ENCODE results near the gene MORN1. TPM values are rescaled to one million over a fixed set of nuclear protein-coding genes. Genes with fewer than 3 reads are reported as not detected.
"Not testable (repeated sequence)": the region's sequence is repeated elsewhere in the genome, so short reads cannot be mapped to it uniquely, and the experiment has no call there.

MORN1 gene
- total and polyA plus RNA-seq, 2 experiments from 2014 or later = 4.8 to 11.1 TPM

DNA sequence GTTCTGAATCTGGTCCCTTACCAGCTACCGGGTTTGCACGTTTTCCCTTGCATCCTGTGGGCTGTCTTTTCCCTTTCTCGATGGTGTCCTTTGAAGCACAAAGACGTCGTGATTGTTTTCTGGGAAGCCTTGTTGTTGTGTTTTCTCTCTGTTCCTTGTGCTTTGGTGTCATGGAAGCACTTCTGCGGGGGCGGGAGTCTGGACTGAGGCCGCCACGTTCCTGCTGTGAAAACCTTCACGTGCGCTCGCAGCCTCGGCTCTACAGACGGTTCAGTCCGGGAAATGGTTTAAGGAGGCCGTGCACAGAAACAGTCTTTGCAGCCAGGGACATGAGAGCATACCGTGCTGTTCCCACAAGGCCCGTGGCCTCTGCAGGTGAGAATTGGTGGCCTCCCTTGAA is 94.7 kb downstream of the MORN1 start:
- H3K4me3 Mint-ChIP-seq = no peak overlapping the region; the same call in 2 of the 3 replicates
- 0 out of 2 replicates have a peak overlapping the region, but pooled peaks have one; percentile 55 for H3K27ac ChIP-seq (ENCODE audit: low read depth)

GRCh38 chr1:2296211-2296610 is 95.1 kb downstream of the MORN1 start:
- H3K27ac ChIP-seq (ENCODE audit: low read depth) = 0 out of 2 replicates have a peak overlapping the region, but pooled peaks have one; percentile 55
- H3F3A ChIP-seq (replicated peaks; ENCODE audit: low read depth); H3K27me3 ChIP-seq (ENCODE audit: insufficient read depth); ATAC-seq; H3K4me1 ChIP-seq (ENCODE audit: insufficient read depth); H2AFZ ChIP-seq; DNase-seq (ENCODE audit: low spot score); H3K36me3 ChIP-seq (ENCODE audit: insufficient read depth); H3K36me3 Mint-ChIP-seq (ENCODE audit: low read depth); H3K4me3 ChIP-seq; H3K4me2 ChIP-seq; H3K9me3 Mint-ChIP-seq; H3K9me2 ChIP-seq (ENCODE audit: insufficient read depth); H3K4me3 Mint-ChIP-seq: not testable (repeated sequence)
- Mint-ChIP-seq H3K4me1 (peaks cover 23% of the 10 kb centered on the region), H3K27me3 (ENCODE audit: insufficient read depth, low read depth, poor library complexity) (peaks cover 25% of the 10 kb centered on the region), H3K27ac (peak overlapping the region; percentile 61)
- peaks cover 100% of the 10 kb centered on the region for H3K79me2 ChIP-seq (replicated peaks; ENCODE audit: insufficient read depth)
- H4K20me1 ChIP-seq (replicated peaks; ENCODE audit: insufficient read depth) = peaks cover 35% of the 10 kb centered on the region; the same call in 1 of the 2 replicates

More for the DNA sequence above, 94.7 kb downstream of the MORN1 start:
- Histone ChIP-seq H2AFZ (no peak overlapping the region), H3F3A (replicated peaks; ENCODE audit: low read depth) (no peaks in the 10 kb centered on the region), H3K79me2 (replicated peaks; ENCODE audit: insufficient read depth) (peaks cover 100% of the 10 kb centered on the region), H3K36me3 (ENCODE audit: insufficient read depth) (no peaks in the 10 kb centered on the region), H4K20me1 (replicated peaks; ENCODE audit: insufficient read depth) (peaks cover 38% of the 10 kb centered on the region; the same call in 1 of the 2 replicates), H3K4me3 (no peak overlapping the region), H3K4me1 (ENCODE audit: insufficient read depth) (no peaks in the 10 kb centered on the region; the same call in 1 of the 2 replicates), H3K4me2 (no peak overlapping the region), H3K27me3 (ENCODE audit: insufficient read depth) (no peaks in the 10 kb centered on the region), H3K9me2 (ENCODE audit: insufficient read depth) (no peaks in the 10 kb centered on the region)
- Mint-ChIP-seq H3K4me1 (peaks cover 21% of the 10 kb centered on the region), H3K9me3 (no peaks in the 10 kb centered on the region; the same call in 2 of the 3 replicates), H3K27ac (peak overlapping the region; percentile 61), H3K27me3 (ENCODE audit: insufficient read depth, low read depth, poor library complexity) (peaks cover 29% of the 10 kb centered on the region), H3K36me3 (ENCODE audit: low read depth) (no peaks in the 10 kb centered on the region)
- DNase-seq (ENCODE audit: low spot score) (no peak), ATAC-seq (no peak)
- TF ChIP-seq CREB1 (CRISPR knock-in tag; IDR thresholded peaks at IDR 0.05; ENCODE audit: low read depth) = no peak
- no peak for TF ChIP-seq STAT1 (IDR thresholded peaks at IDR 0.05; ENCODE audit: unreplicated experiment)
- no peak for TF ChIP-seq POLR2AphosphoS5 (IDR thresholded peaks at IDR 0.05; ENCODE audit: low read depth)
- TF ChIP-seq EZH2phosphoT487 (IDR thresholded peaks at IDR 0.05; ENCODE audit: unreplicated experiment) = no peak
- no peak for TF ChIP-seq ZNF331 (CRISPR knock-in tag; IDR thresholded peaks at IDR 0.05; ENCODE audit: low read depth)

- TF ChIP-seq STAT1 (IDR thresholded peaks at IDR 0.05; ENCODE audit: unreplicated experiment) = no peak
- Mint-ChIP-seq H3K4me1 (peaks cover 30% of the 10 kb centered on the region), H3K4me3 (no peak overlapping the region), H3K27me3 (ENCODE audit: insufficient read depth, low read depth, poor library complexity) (peaks cover 30% of the 10 kb centered on the region), H3K36me3 (ENCODE audit: low read depth) (no peaks in the 10 kb centered on the region), H3K9me3 (no peaks in the 10 kb centered on the region; the same call in 2 of the 3 replicates), H3K27ac (no peak overlapping the region)
- H3F3A ChIP-seq (replicated peaks; ENCODE audit: low read depth) = no peaks in the 10 kb centered on the region
- no peak overlapping the region for H2AFZ ChIP-seq
- no peak for ATAC-seq
- no peak overlapping the region for H3K4me2 ChIP-seq
- H3K4me3 ChIP-seq = no peak overlapping the region
- no peak for DNase-seq (ENCODE audit: low spot score)
- H3K4me1 ChIP-seq (ENCODE audit: insufficient read depth) = peaks cover 7% of the 10 kb centered on the region
- peaks cover 34% of the 10 kb centered on the region; the same call in 1 of the 2 replicates for H4K20me1 ChIP-seq (replicated peaks; ENCODE audit: insufficient read depth)
- H3K9me2 ChIP-seq (ENCODE audit: insufficient read depth) = no peaks in the 10 kb centered on the region
- peaks cover 100% of the 10 kb centered on the region for H3K79me2 ChIP-seq (replicated peaks; ENCODE audit: insufficient read depth)
- H3K36me3 ChIP-seq (ENCODE audit: insufficient read depth) = no peaks in the 10 kb centered on the region
- H3K27me3 ChIP-seq (ENCODE audit: insufficient read depth) = no peaks in the 10 kb centered on the region
- no peak overlapping the region for H3K27ac ChIP-seq (ENCODE audit: low read depth)
These were observed 95.8 kb downstream of the MORN1 start for GRCh38 chr1:2295526-2295925.

DNA sequence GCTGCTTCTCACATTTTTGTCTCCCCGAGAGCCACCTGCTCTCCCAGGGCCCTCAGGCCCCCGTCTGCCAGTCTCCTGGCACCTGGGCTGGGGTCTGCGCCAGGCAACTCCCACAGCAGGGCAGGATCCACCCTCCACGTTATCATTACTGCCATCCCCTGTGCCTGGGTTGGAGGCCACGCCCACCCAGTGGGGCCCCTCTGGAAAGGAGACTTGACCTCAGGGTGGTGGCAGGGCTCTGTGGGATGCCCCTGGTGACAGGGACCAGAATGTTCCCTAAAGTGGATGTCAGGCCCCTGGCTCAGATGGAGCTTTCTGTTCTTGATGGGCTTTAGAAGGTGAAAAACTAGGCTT is 96.7 kb downstream of the MORN1 start:
- H4K20me1 ChIP-seq (replicated peaks; ENCODE audit: insufficient read depth) = peaks cover 29% of the 10 kb centered on the region; the same call in 1 of the 2 replicates
- no peak for DNase-seq (ENCODE audit: low spot score)
- no peaks in the 10 kb centered on the region for H3K36me3 ChIP-seq (ENCODE audit: insufficient read depth)
- H3K4me1 Mint-ChIP-seq = peaks cover 38% of the 10 kb centered on the region
- H3K27ac ChIP-seq (ENCODE audit: low read depth) = no peak overlapping the region
- no peaks in the 10 kb centered on the region for H3K36me3 Mint-ChIP-seq (ENCODE audit: low read depth)
- H3F3A ChIP-seq (replicated peaks; ENCODE audit: low read depth) = no peaks in the 10 kb centered on the region
- H2AFZ ChIP-seq = no peak overlapping the region
- H3K9me3 Mint-ChIP-seq = no peaks in the 10 kb centered on the region; the same call in 2 of the 3 replicates
- peaks cover 34% of the 10 kb centered on the region for H3K27me3 Mint-ChIP-seq (ENCODE audit: insufficient read depth, low read depth, poor library complexity)
- H3K4me2 ChIP-seq = no peak overlapping the region
- ATAC-seq = no peak
- no peaks in the 10 kb centered on the region for H3K27me3 ChIP-seq (ENCODE audit: insufficient read depth)
- peaks cover 100% of the 10 kb centered on the region for H3K79me2 ChIP-seq (replicated peaks; ENCODE audit: insufficient read depth)
- no peak overlapping the region for H3K27ac Mint-ChIP-seq
- H3K4me3 Mint-ChIP-seq = no peak overlapping the region
- H3K9me2 ChIP-seq (ENCODE audit: insufficient read depth) = no peaks in the 10 kb centered on the region
- peaks cover 10% of the 10 kb centered on the region for H3K4me1 ChIP-seq (ENCODE audit: insufficient read depth)
- H3K4me3 ChIP-seq = no peak overlapping the region
- TF ChIP-seq JUNB (IDR thresholded peaks at IDR 0.05; ENCODE audit: unreplicated experiment) = no peak
- no peak for TF ChIP-seq ZNF114 (CRISPR knock-in tag; IDR thresholded peaks at IDR 0.05)
- no peak for TF ChIP-seq EZH2phosphoT487 (IDR thresholded peaks at IDR 0.05; ENCODE audit: unreplicated experiment)
- TF ChIP-seq CTCF (conservative IDR thresholded peaks at IDR 0.05; ENCODE audit: low read depth in 2 of 2) = no peak
- no peak for TF ChIP-seq NANOG (IDR thresholded peaks at IDR 0.05; ENCODE audit: borderline replicate concordance)
- TF ChIP-seq REST (IDR thresholded peaks at IDR 0.05; ENCODE audit: unreplicated experiment) = no peak

Measured in GM23338 (cell line).